CD8-positive, alpha-beta memory T cell (primary cell): ENCODE results near the gene SEC24C. TPM values are rescaled to one million over a fixed set of nuclear protein-coding genes. Genes with fewer than 3 reads are reported as not detected.
A peak's percentile ranks its signal among the peaks of the same experiment; 100 is the strongest.
"Not testable (repeated sequence)": the region's sequence is repeated elsewhere in the genome, so short reads cannot be mapped to it uniquely, and the experiment has no call there.

ENCODE experiments used
- CTCF ChIA-PET: fragments of 350-600 bp; sonication (Branson Sonifier 250); formaldehyde crosslinking; loops from one replicate; lab custom pipeline; 2021; ENCODE audit warnings: antibody characterized with exemption; lab: Charles Lee
- POLR2A ChIA-PET: fragments of 350-600 bp; sonication (Branson Sonifier 250); formaldehyde crosslinking; loops from one replicate; lab custom pipeline; 2021; ENCODE audit warnings: antibody characterized with exemption; lab: Charles Lee
- DNase-seq, 5 donors: peaks; one replicate each; pipeline versions ENCODE4 v3.0.0 to v3.0.0-alpha.2; 2020 to 2022; ENCODE audit warnings: mixed read lengths in 1 of 5
- H3K27ac ChIP-seq: one replicate; pipeline ENCODE4 v1.7.0; 2013; ENCODE audit warnings: low read depth, mild to moderate bottlenecking, low read length, moderate library complexity
- H3K27me3 ChIP-seq: 2 replicates; pipeline ENCODE4 v1.7.0; 2013; ENCODE audit warnings: low read length, mild to moderate bottlenecking; ENCODE audit not compliant: insufficient read depth, poor library complexity, severe bottlenecking
- H3K36me3 ChIP-seq: 2 replicates; pipeline ENCODE4 v1.7.0; 2013; ENCODE audit warnings: mild to moderate bottlenecking, low read length, moderate library complexity; ENCODE audit not compliant: insufficient read depth
- H3K4me1 ChIP-seq: 2 replicates; pipeline ENCODE4 v1.7.0; 2013; ENCODE audit warnings: mild to moderate bottlenecking, low read length, moderate library complexity; ENCODE audit not compliant: insufficient read depth
- H3K4me3 ChIP-seq: 2 replicates; pipeline ENCODE4 v1.7.0; 2013; ENCODE audit warnings: mild to moderate bottlenecking, low read length
- H3K9me3 ChIP-seq: 2 replicates; pipeline ENCODE4 v1.7.0; 2013; ENCODE audit warnings: mild to moderate bottlenecking, low read length
- H3K27ac Mint-ChIP-seq, 8 donors: one replicate each; pipeline ENCODE4 v1.8.0; 2020 to 2021; ENCODE audit warnings: mixed read lengths in 8 of 8, mild to moderate bottlenecking in 6 of 8, inconsistent platforms in 3 of 8, moderate library complexity in 3 of 8
- H3K27me3 Mint-ChIP-seq, 2 donors: one replicate each; pipeline ENCODE4 v1.8.0; 2020 to 2021; ENCODE audit warnings: mixed read lengths in 2 of 2, mild to moderate bottlenecking in 1 of 2, moderate library complexity in 1 of 2
- H3K36me3 Mint-ChIP-seq, 3 donors: one replicate each; pipeline ENCODE4 v1.8.0; 2020 to 2021; ENCODE audit warnings: mixed read lengths in 3 of 3, inconsistent platforms in 1 of 3, mild to moderate bottlenecking in 1 of 3
- H3K4me1 Mint-ChIP-seq, 3 donors: one replicate each; pipeline ENCODE4 v1.8.0; 2020 to 2021; ENCODE audit warnings: mixed read lengths in 3 of 3, inconsistent platforms in 1 of 3, mild to moderate bottlenecking in 1 of 3
- H3K4me3 Mint-ChIP-seq, 7 donors: one replicate each; pipeline ENCODE4 v1.8.0; 2020 to 2021; ENCODE audit warnings: mixed read lengths in 7 of 7, mild to moderate bottlenecking in 6 of 7, moderate library complexity in 4 of 7, inconsistent platforms in 2 of 7
- H3K9me3 Mint-ChIP-seq, 5 donors: one replicate each; pipeline ENCODE4 v1.8.0; 2020 to 2022; ENCODE audit warnings: mixed read lengths in 5 of 5, mild to moderate bottlenecking in 3 of 5, moderate library complexity in 2 of 5, inconsistent platforms in 1 of 5
- polyA plus RNA-seq: library from polyadenylated mRNA; unstranded; fragments of 300-500 nt; fragmentation: Illumina TruSeq; gene quantifications from one replicate; pipeline ENCODE4 v1.2.3, GENCODE V29; 2021
- total RNA-seq, 2 experiments: library from RNA; stranded (reverse); gene quantifications; one replicate each; pipeline ENCODE4 v1.2.3, GENCODE V29; 2021

The SEC24C gene
- total and polyA plus RNA-seq, 3 experiments from 2014 or later, result 70.3 to 95.9 (median 93.1) TPM

DNA sequence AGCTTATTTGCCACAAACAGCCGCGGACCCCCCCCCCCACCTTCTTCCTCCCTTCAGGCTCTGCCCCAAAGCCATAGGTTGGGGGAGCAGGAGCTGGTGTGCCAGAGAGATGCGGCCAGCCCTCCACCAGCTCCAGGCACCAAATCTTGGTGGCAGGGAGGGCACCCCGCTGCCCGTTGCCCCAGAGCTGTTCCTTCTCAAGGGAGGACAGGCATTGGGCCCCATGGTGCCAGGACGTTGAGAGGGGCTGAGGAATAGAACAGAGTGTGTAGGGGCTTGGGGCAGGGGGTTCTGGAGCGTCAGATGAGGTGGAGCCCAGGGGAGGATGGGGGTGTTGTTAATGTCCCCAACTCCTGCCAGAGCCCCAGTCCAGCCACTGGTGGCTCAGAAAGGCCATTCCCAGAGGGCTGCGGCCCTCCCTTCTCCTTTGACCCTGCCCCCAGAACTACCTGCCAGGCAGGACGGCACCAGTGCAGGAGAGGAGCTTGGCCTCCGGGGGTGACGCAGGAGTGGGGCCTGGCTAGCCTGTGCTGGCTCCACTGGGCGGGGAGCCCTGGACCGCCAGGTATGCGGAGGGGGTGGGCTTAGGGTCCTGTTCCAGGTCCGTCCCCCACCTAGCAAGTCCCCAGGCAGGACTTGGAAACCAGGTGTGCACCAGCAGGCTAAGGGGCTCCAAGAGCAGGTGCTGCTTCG is 10.0 kb upstream of the SEC24C start:
- Mint-ChIP-seq H3K4me3 (no peak overlapping the region), H3K27ac (peak overlapping the region in 1 of 8 donors; percentile 52), H3K9me3 (no peaks in the 10 kb centered on the region), H3K4me1 (peaks cover 17 to 39% (median 22%) of the 10 kb centered on the region in 3 donors), H3K36me3 (peaks cover 0 to 38% (median 0%) of the 10 kb centered on the region in 3 donors), H3K27me3 (peaks cover 0 to 3% of the 10 kb centered on the region in 2 donors)
- Histone ChIP-seq H3K27me3 (no peaks in the 10 kb centered on the region), H3K9me3 (no peaks in the 10 kb centered on the region), H3K36me3 (no peaks in the 10 kb centered on the region), H3K4me1 (peaks cover 10% of the 10 kb centered on the region), H3K4me3 (no peak overlapping the region), H3K27ac (no peak overlapping the region)
- DNase-seq, result no peak
- CTCF ChIA-PET, result interaction anchor here (0.6 to 0.7 kb wide), 3 partner anchors 8 to 268 kb away, joined by 3 to 6 read pairs (median 3); no protein-coding TSS in a partner anchor
- POLR2A ChIA-PET, result interaction anchor here (0.7 kb wide), 1 partner anchor 52 kb away, joined by 3 read pairs; no protein-coding TSS in a partner anchor

DNA sequence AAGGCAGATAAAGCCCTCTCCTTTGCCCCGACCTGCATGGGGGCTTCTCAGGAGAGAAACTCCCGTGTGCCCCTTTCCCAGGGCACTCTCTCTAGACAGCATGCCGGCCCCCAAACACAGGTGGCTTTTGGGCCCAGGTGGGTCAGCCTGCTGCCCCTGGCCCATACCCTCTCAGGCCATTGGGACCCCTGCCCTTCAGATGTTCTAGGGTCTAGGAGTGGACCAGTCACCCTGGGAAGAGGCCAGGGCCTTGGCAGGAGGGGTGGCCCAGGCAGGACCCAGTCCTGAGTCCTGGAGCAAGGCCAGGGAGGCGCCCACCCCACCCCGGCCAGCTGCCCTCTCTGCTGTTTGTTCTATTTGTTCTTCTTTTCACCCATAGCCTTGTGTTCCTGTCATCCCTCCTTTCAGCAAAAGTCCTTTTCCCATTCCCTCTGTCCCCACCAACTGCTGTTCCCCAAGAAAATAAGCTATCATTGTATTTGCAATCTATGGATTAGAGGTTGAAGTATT is 9.3 kb upstream of the SEC24C start:
- Histone ChIP-seq H3K36me3 (no peaks in the 10 kb centered on the region), H3K27me3 (no peaks in the 10 kb centered on the region), H3K9me3 (no peaks in the 10 kb centered on the region), H3K4me1 (peaks cover 10% of the 10 kb centered on the region), H3K4me3 (no peak overlapping the region), H3K27ac (no peak overlapping the region)
- Mint-ChIP-seq H3K27ac (no peak overlapping the region), H3K4me1 (peaks cover 12 to 34% (median 18%) of the 10 kb centered on the region in 3 donors), H3K36me3 (peaks cover 0 to 37% (median 0%) of the 10 kb centered on the region in 3 donors), H3K4me3 (no peak overlapping the region), H3K27me3 (peaks cover 0 to 3% of the 10 kb centered on the region in 2 donors), H3K9me3 (no peaks in the 10 kb centered on the region)
- ChIA-PET CTCF (interaction anchor here (0.8 kb wide), 1 partner anchor 9 kb away, joined by 3 read pairs; no protein-coding TSS in a partner anchor), POLR2A (no interaction called here)
- DNase-seq, result no peak

DNA sequence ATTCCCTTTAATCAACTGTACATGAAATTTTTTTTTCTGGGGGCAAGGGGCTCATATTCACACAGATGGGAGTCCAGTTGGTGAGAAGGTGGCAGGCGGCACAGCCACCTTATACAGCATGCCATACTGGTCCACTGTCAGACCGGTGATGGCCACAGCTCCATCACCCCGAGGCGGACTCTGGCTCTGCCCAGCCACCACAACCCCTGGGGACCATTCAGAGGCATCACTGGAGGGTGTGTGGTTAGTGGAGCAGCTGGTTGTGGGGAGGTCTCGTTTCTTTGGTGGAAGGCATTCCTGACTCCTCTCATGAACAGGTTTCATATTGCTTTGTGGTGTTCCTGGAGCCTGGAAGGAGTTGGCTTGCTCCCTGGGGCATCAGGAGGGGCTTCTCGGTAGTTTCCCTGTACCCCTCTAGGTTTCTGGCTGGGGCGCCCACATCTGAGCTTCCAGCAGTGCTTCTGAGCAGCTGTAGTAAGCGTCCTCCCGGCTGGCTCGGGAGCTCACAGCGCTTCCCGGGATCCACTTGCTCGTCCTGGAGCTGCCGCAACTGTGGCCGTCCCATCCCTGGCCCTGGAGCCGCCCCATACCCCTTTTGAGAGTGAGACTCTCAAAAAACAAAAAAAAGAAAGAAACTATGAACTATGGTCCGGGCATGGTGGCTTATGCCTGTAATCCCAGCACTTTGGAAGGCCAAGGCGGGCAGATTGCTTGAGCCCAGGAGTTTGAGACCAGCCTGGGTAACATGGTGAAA is 3.5 kb upstream of the SEC24C start:
- not testable (repeated sequence) for H3K27ac ChIP-seq, H3K4me3 ChIP-seq, H3K36me3 ChIP-seq, H3K9me3 ChIP-seq, H3K4me3 Mint-ChIP-seq, DNase-seq, H3K9me3 Mint-ChIP-seq, H3K27me3 ChIP-seq, H3K27me3 Mint-ChIP-seq
- peaks cover 20% of the 10 kb centered on the region for H3K4me1 ChIP-seq
- CTCF ChIA-PET, result interaction anchor here (3.2 kb wide), 1 partner anchor 9 kb away, joined by 19 read pairs; no protein-coding TSS in a partner anchor
- peaks cover 0 to 29% (median 0%) of the 10 kb centered on the region in 3 donors for H3K36me3 Mint-ChIP-seq
- POLR2A ChIA-PET, result interaction anchor here (0.9 kb wide), 1 partner anchor 10 kb away, joined by 5 read pairs; no protein-coding TSS in a partner anchor
- peak overlapping the region in 3 of 8 donors; percentile 11 to 73 (median 57) for H3K27ac Mint-ChIP-seq
- H3K4me1 Mint-ChIP-seq, result peaks cover 19 to 31% (median 29%) of the 10 kb centered on the region in 3 donors

DNA sequence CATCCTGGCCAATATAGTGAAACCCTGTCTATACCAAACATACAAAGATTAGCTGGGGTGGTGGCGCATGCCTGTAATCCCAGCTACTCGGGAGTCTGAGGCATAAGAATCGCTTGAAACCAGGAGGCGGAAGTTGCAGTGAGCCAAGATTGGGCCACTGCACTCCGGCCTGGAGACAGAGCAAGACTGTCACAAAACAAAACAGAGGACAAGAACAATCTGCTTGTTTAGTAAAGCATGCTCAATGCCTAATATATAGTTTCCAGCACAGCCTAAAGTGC is 1.8 kb upstream of the SEC24C start:
- no peaks in the 10 kb centered on the region for H3K27me3 Mint-ChIP-seq
- no peak for DNase-seq
- Histone ChIP-seq H3K27ac (no peak overlapping the region), H3K9me3 (no peaks in the 10 kb centered on the region), H3K4me3 (no peak overlapping the region), H3K36me3 (peaks cover 8% of the 10 kb centered on the region), H3K4me1 (peaks cover 31% of the 10 kb centered on the region), H3K27me3 (no peaks in the 10 kb centered on the region)
- peaks cover 28 to 41% (median 40%) of the 10 kb centered on the region in 3 donors for H3K4me1 Mint-ChIP-seq
- POLR2A ChIA-PET, result interaction anchor here (0.6 to 3.0 kb wide), 4 partner anchors 12 to 77 kb away, joined by 4 to 32 read pairs (median 10); no protein-coding TSS in a partner anchor
- peak overlapping the region in 3 of 7 donors; percentile 44 to 100 (median 81) for H3K4me3 Mint-ChIP-seq
- peak overlapping the region in 4 of 8 donors; percentile 81 to 100 (median 100) for H3K27ac Mint-ChIP-seq
- no peaks in the 10 kb centered on the region for H3K9me3 Mint-ChIP-seq
- peaks cover 0 to 33% (median 0%) of the 10 kb centered on the region in 3 donors for H3K36me3 Mint-ChIP-seq
- CTCF ChIA-PET, result interaction anchor here (3.1 to 3.2 kb wide), 2 partner anchors 11 to 30 kb away, joined by 19 to 22 read pairs; a partner anchor contains a TSS

DNA sequence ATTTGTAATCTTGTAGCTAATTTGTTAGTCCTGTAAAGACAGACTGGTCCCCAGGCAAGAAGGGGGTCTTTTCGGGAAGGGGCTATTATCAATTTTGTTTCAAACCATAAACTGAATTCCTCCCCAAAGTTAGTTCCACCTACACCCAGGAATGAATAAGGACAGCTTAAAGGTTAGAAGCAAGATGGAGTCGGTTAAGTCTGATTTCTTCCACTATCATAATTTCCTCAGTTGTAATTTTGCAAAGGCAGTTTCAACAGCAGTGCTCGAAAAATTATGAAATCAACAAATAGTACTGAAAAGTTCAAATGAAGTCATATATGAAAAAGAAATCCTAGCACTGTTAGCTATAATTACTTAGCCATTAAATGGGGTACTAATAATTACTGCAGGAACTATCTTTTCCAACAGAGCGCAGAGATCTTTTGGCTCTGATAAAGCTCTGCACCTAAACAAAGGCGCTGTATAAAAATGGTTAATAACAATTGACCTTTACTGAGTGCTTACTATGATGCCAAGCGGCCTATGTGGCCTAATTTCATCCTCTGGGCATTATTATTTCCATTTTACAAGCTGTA is 756 bp upstream of the SEC24C start:
- Histone ChIP-seq H3K4me1 (peaks cover 31% of the 10 kb centered on the region), H3K27me3 (no peaks in the 10 kb centered on the region), H3K9me3 (no peaks in the 10 kb centered on the region), H3K36me3 (peaks cover 8% of the 10 kb centered on the region), H3K4me3 (peak overlapping the region; percentile 61), H3K27ac (peak overlapping the region; percentile 91)
- H3K9me3 Mint-ChIP-seq, result no peaks in the 10 kb centered on the region
- H3K27me3 Mint-ChIP-seq, result no peaks in the 10 kb centered on the region
- H3K4me3 Mint-ChIP-seq, result peak overlapping the region; percentile 98 to 100 (median 99)
- peaks cover 28 to 41% (median 40%) of the 10 kb centered on the region in 3 donors for H3K4me1 Mint-ChIP-seq
- ChIA-PET POLR2A (interaction anchor here (0.7 to 3.0 kb wide), 10 partner anchors 13 to 248 kb away, joined by 3 to 32 read pairs (median 8); partner anchors contain the start of genes PPP3CB and ZSWIM8), CTCF (interaction anchor here (0.6 to 4.9 kb wide), 9 partner anchors 8 to 136 kb away, joined by 3 to 26 read pairs (median 5); partner anchors contain the start of genes CHCHD1 and ZSWIM8)
- peaks cover 0 to 31% (median 0%) of the 10 kb centered on the region in 3 donors for H3K36me3 Mint-ChIP-seq
- H3K27ac Mint-ChIP-seq, result peak overlapping the region; percentile 99 to 100 (median 100)
- no peak for DNase-seq

DNA sequence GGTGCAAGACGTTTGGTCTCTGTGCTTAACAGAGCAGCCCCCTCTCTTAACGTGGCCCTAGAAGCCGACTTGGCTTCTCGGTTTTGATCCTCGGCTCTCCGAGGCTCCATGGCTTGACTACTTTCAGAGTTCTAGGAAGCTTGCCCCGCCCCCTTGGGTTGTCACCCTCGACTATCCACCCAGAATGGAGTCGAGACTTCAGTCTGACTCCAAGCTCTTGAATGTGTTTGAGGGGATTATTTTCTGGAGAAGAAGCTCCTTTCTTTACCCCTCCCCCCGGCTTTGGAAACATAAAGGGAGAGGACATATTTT is 448 bp downstream of the SEC24C start:
- Histone ChIP-seq H3K4me1 (peaks cover 42% of the 10 kb centered on the region), H3K9me3 (no peaks in the 10 kb centered on the region), H3K27ac (peak overlapping the region; percentile 91), H3K27me3 (no peaks in the 10 kb centered on the region), H3K4me3 (peak overlapping the region; percentile 61), H3K36me3 (peaks cover 14% of the 10 kb centered on the region)
- Mint-ChIP-seq H3K4me3 (peak overlapping the region; percentile 98 to 100 (median 99)), H3K9me3 (no peaks in the 10 kb centered on the region), H3K27ac (peak overlapping the region; percentile 99 to 100 (median 100)), H3K36me3 (peaks cover 4 to 36% (median 4%) of the 10 kb centered on the region in 3 donors), H3K27me3 (no peaks in the 10 kb centered on the region), H3K4me1 (peaks cover 35 to 50% (median 48%) of the 10 kb centered on the region in 3 donors)
- ChIA-PET CTCF (interaction anchor here (0.8 to 4.9 kb wide), 5 partner anchors 15 to 135 kb away, joined by 3 to 26 read pairs (median 9); partner anchors contain the start of gene CHCHD1), POLR2A (interaction anchor here (1.1 to 3.0 kb wide), 3 partner anchors 14 to 119 kb away, joined by 3 to 32 read pairs (median 4); a partner anchor contains a TSS)
- peak in 2 of 5 donors; percentile 31 to 50 for DNase-seq

DNA sequence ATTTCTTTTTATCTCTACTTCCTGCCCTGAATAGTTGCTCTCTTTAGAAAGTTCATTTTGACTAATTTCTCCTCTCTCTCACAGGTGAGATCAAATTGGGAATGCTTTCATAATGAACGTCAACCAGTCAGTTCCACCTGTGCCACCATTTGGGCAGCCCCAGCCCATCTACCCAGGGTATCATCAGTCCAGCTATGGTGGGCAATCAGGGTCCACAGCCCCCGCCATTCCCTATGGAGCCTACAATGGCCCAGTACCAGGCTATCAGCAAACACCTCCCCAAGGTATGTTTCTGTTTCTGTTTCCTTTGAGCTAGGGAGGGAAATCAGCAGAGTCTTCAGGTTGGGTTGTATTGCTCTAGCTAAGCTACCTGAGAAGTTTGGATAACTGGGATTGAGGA is 2.5 kb downstream of the SEC24C start:
- Mint-ChIP-seq H3K9me3 (no peaks in the 10 kb centered on the region), H3K4me1 (peaks cover 46 to 67% (median 65%) of the 10 kb centered on the region in 3 donors), H3K27me3 (no peaks in the 10 kb centered on the region), H3K27ac (peak overlapping the region; percentile 46 to 88 (median 77)), H3K4me3 (peak overlapping the region in 6 of 7 donors; percentile 54 to 75 (median 70)), H3K36me3 (peaks cover 7 to 55% (median 11%) of the 10 kb centered on the region in 3 donors)
- DNase-seq, result no peak
- POLR2A ChIA-PET, result interaction anchor here (0.8 to 1.2 kb wide), 2 partner anchors 13 to 17 kb away, joined by 3 read pairs; no protein-coding TSS in a partner anchor
- no peaks in the 10 kb centered on the region for H3K27me3 ChIP-seq
- H3K9me3 ChIP-seq, result no peaks in the 10 kb centered on the region
- H3K36me3 ChIP-seq, result peaks cover 33% of the 10 kb centered on the region
- H3K4me3 ChIP-seq, result no peak overlapping the region
- H3K4me1 ChIP-seq, result peaks cover 54% of the 10 kb centered on the region
- CTCF ChIA-PET, result interaction anchor here (1.0 to 4.9 kb wide), 2 partner anchors 12 to 22 kb away, joined by 4 to 26 read pairs; no protein-coding TSS in a partner anchor
- no peak overlapping the region for H3K27ac ChIP-seq
